ACC112 (cell line): ENCODE results near the gene FRYL.

Experiments
- H2AFZ ChIP-seq: fragments of 200-600 bp; sonication (generic); one replicate; pipeline ENCODE4 v1.6.0; 2017; ENCODE audit warnings: antibody characterized with exemption, low read length; ENCODE audit not compliant: unreplicated experiment
- H3K27ac ChIP-seq: fragments of 200-600 bp; sonication (generic); 2 replicates; pipeline ENCODE4 v1.5.1; 2014; ENCODE audit warnings: low read depth, mild to moderate bottlenecking, antibody characterized with exemption, low read length, moderate library complexity
- H3K27me3 ChIP-seq: fragments of 200-600 bp; sonication (generic); 2 replicates; pipeline ENCODE4 v1.6.1; 2014; ENCODE audit warnings: mild to moderate bottlenecking, antibody characterized with exemption, low read length, moderate library complexity, mixed read lengths; ENCODE audit not compliant: insufficient read depth
- H3K36me3 ChIP-seq: fragments of 200-600 bp; sonication (generic); 2 replicates; pipeline ENCODE4 v1.6.1; 2016; ENCODE audit warnings: mild to moderate bottlenecking, antibody characterized with exemption, low read length, moderate library complexity, mixed read lengths; ENCODE audit not compliant: insufficient read depth
- H3K4me1 ChIP-seq: fragments of 200-600 bp; sonication (generic); one replicate; pipeline ENCODE4 v1.6.1; 2016; ENCODE audit warnings: low read length, mixed read lengths; ENCODE audit not compliant: insufficient read depth, unreplicated experiment, control insufficient read depth
- H3K4me3 ChIP-seq: fragments of 200-600 bp; sonication (generic); 2 replicates; pipeline ENCODE4 v1.5.1; 2014; ENCODE audit warnings: mild to moderate bottlenecking, low read depth, low read length
- H3K79me2 ChIP-seq: fragments of 200-600 bp; sonication (generic); one replicate; pipeline ENCODE4 v1.6.0; 2016; ENCODE audit warnings: low read length; ENCODE audit not compliant: control insufficient read depth, unreplicated experiment, insufficient read depth

Gene FRYL

GRCh38 chr4:48558819-48559218 lies 221.3 kb downstream of the FRYL start:
- Histone ChIP-seq H3K4me3 (no peak overlapping the region), H2AFZ (no peak overlapping the region), H3K79me2 (no peaks in the 10 kb centered on the region), H3K36me3 (peaks cover 25% of the 10 kb centered on the region), H3K27me3 (no peaks in the 10 kb centered on the region), H3K27ac (no peak overlapping the region), H3K4me1 (no peaks in the 10 kb centered on the region)

GRCh38 chr4:48558026-48558425 lies 222.1 kb downstream of the FRYL start:
- no peak overlapping the region for H3K27ac ChIP-seq
- H3K27me3 ChIP-seq: no peaks in the 10 kb centered on the region
- no peaks in the 10 kb centered on the region for H3K79me2 ChIP-seq
- no peaks in the 10 kb centered on the region for H3K4me1 ChIP-seq
- H3K4me3 ChIP-seq: no peak overlapping the region
- H2AFZ ChIP-seq: no peak overlapping the region
- peaks cover 26% of the 10 kb centered on the region for H3K36me3 ChIP-seq

DNA sequence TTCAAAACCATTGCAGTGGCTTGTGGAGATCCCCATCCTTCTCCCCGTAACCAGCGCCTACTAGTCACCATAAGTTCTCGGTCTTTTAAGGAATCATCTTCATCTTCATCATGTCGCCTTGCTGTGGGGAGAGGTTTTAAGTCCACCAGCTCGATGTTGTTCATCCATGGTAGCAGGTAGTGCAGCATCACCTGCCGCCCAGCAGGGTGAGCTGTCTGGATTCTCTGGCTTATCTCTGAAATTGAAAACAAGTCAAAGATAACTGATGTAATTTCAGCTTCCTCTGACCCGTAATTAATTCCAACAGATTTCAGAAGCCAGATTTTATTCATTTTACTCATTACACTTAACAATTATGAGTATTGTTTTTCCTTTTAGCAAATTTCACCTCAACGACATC lies 222.6 kb downstream of the FRYL start:
- H3K79me2 ChIP-seq: no peaks in the 10 kb centered on the region
- no peak overlapping the region for H3K27ac ChIP-seq
- peaks cover 27% of the 10 kb centered on the region for H3K36me3 ChIP-seq
- H3K27me3 ChIP-seq: no peaks in the 10 kb centered on the region
- no peaks in the 10 kb centered on the region for H3K4me1 ChIP-seq
- no peak overlapping the region for H2AFZ ChIP-seq
- no peak overlapping the region for H3K4me3 ChIP-seq

DNA sequence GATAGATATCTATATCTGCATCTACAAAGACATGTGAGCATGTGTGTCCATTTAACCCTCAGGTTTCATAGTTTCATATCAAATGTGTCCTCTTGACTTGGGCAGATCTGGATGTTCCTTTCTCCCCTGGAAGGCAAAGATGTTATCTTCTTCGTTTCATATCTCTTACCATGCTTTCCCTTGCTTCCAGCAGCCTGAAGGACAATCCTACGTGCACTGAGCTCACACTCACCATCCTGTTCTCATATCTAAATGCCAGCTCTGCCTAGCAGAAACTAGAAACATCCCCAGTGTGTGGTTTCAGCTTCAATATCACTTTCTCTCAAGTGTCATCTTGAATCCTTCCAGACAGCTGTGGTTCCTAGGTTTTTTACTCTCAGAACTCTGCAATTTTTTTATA lies 223.8 kb downstream of the FRYL start:
- no peaks in the 10 kb centered on the region for H3K4me1 ChIP-seq
- H3K79me2 ChIP-seq: no peaks in the 10 kb centered on the region
- H3K4me3 ChIP-seq: no peak overlapping the region
- H2AFZ ChIP-seq: no peak overlapping the region
- no peak overlapping the region for H3K27ac ChIP-seq
- peaks cover 29% of the 10 kb centered on the region for H3K36me3 ChIP-seq
- H3K27me3 ChIP-seq: no peaks in the 10 kb centered on the region

DNA sequence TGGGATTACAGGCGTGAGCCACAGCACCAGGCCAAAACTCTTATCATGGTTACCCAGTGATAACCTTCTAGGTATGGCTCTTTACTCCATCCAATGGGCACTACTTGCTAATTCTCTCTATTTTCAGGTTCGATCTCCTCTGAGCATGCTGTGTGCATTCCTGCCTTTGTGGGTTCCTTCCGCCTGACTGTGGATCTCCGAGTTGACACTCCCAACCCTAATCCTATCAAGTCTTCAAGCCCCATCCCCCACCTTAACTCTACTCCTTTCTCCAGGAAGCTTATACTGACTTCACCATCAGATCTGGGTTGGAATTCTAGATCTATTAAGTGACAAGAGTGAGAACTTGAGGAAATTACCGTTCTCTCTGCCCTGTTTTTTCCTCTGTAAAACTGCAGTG lies 225.5 kb downstream of the FRYL start:
- H3K79me2 ChIP-seq: no peaks in the 10 kb centered on the region
- no peaks in the 10 kb centered on the region for H3K27me3 ChIP-seq
- no peak overlapping the region for H3K4me3 ChIP-seq
- H3K36me3 ChIP-seq: peaks cover 32% of the 10 kb centered on the region
- no peak overlapping the region for H2AFZ ChIP-seq
- H3K4me1 ChIP-seq: no peaks in the 10 kb centered on the region
- H3K27ac ChIP-seq: no peak overlapping the region

- H3K36me3 ChIP-seq: peaks cover 28% of the 10 kb centered on the region
- H3K79me2 ChIP-seq: no peaks in the 10 kb centered on the region
- no peak overlapping the region for H3K4me3 ChIP-seq
Observed at GRCh38 chr4:48553720-48554119, 226.4 kb downstream of the FRYL start.

DNA sequence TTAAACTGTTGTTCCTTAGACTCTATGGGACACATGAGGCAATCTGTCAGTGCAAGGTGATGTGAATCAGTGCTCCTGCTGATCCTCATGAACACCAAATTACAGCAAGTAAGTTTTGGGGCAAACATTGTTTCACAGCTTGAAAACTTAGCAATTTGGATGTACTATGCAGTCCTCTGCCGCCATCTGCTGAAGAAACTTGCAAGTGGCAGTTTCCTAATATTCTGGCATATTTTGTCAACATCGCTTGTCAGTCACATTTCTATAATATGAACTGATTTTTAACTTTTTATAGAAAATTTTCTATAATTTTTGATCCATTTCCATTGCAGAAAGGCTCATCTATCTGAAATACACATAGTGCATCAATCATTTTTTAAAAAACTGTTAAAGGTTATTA lies 233.7 kb downstream of the FRYL start:
- Histone ChIP-seq H3K4me1 (no peaks in the 10 kb centered on the region), H3K27me3 (no peaks in the 10 kb centered on the region), H3K27ac (no peak overlapping the region), H3K36me3 (peaks cover 31% of the 10 kb centered on the region), H2AFZ (no peak overlapping the region), H3K79me2 (no peaks in the 10 kb centered on the region), H3K4me3 (no peak overlapping the region)

More at GRCh38 chr4:48553720-48554119, 226.4 kb downstream of the FRYL start:
- Histone ChIP-seq H3K4me1 (no peaks in the 10 kb centered on the region), H2AFZ (no peak overlapping the region), H3K27me3 (no peaks in the 10 kb centered on the region), H3K27ac (no peak overlapping the region)

GRCh38 chr4:48543796-48544195 lies 236.3 kb downstream of the FRYL start:
- no peaks in the 10 kb centered on the region for H3K4me1 ChIP-seq
- no peaks in the 10 kb centered on the region for H3K27me3 ChIP-seq
- no peak overlapping the region for H3K27ac ChIP-seq
- H3K79me2 ChIP-seq: no peaks in the 10 kb centered on the region
- no peak overlapping the region for H2AFZ ChIP-seq
- peaks cover 36% of the 10 kb centered on the region for H3K36me3 ChIP-seq
- no peak overlapping the region for H3K4me3 ChIP-seq

- no peaks in the 10 kb centered on the region for H3K27me3 ChIP-seq
- H2AFZ ChIP-seq: no peak overlapping the region
- H3K27ac ChIP-seq: no peak overlapping the region
- H3K79me2 ChIP-seq: no peaks in the 10 kb centered on the region
- H3K36me3 ChIP-seq: peaks cover 36% of the 10 kb centered on the region
- H3K4me3 ChIP-seq: no peak overlapping the region
- no peaks in the 10 kb centered on the region for H3K4me1 ChIP-seq
Observed at GRCh38 chr4:48542888-48543287, 237.2 kb downstream of the FRYL start.

DNA sequence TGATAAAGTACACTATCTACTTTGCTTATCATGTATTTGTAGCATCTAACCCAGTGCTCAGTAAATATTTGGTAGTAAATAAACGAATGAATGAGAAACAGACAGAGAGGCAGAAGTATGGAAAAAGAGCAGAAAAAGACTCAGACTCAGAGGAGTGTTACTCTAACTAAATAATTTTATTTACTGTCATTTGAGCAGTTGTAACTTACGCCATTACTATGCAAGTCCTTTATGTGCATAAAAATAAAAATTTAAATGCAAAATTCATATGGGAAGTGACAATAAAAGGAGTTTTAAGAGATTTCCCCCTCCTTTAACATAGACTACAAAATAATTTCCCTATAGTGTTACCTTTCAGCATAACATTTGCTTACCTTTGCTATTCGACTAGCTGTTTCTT lies 240.5 kb downstream of the FRYL start:
- H3K27me3 ChIP-seq: no peaks in the 10 kb centered on the region
- no peak overlapping the region for H2AFZ ChIP-seq
- no peak overlapping the region for H3K4me3 ChIP-seq
- no peaks in the 10 kb centered on the region for H3K79me2 ChIP-seq
- peaks cover 22% of the 10 kb centered on the region for H3K36me3 ChIP-seq
- no peak overlapping the region for H3K27ac ChIP-seq
- no peaks in the 10 kb centered on the region for H3K4me1 ChIP-seq

DNA sequence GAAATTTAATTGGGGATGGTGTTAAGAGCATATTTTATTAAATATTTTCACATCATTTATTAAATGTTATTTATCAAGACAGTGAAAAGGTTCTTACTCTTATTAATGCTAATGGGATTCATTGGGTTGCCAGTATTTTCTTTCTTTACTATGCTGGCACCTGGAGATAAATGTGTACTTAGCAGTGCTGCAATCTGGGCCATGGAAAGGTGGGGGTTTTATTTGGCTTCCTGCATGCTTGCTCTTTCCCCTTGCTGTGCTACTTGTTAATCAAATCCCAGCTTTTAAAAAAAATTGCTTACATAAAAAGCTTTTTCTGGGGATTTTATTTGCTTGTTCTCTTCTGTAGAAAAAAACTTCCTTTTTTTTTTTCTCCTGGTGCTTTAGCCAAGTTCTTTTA lies 241.7 kb downstream of the FRYL start:
- H3K27me3 ChIP-seq: no peaks in the 10 kb centered on the region
- H3K36me3 ChIP-seq: peaks cover 20% of the 10 kb centered on the region
- H3K4me1 ChIP-seq: no peaks in the 10 kb centered on the region
- H3K27ac ChIP-seq: no peak overlapping the region
- no peak overlapping the region for H2AFZ ChIP-seq
- no peaks in the 10 kb centered on the region for H3K79me2 ChIP-seq
- H3K4me3 ChIP-seq: no peak overlapping the region
